SH-SY5Y (cell line): ENCODE data around the gene SND1.

Experiments
- GATA2 ChIP-seq: IDR thresholded peaks from 2 replicates; pipeline ENCODE4 v1.6.1; 2011; ENCODE audit warnings: mild to moderate bottlenecking, low read depth, low read length
- GATA3 ChIP-seq: IDR thresholded peaks from 2 replicates; pipeline ENCODE4 v1.6.1; 2011; ENCODE audit warnings: low read depth, mild to moderate bottlenecking, low read length, moderate library complexity

DNA sequence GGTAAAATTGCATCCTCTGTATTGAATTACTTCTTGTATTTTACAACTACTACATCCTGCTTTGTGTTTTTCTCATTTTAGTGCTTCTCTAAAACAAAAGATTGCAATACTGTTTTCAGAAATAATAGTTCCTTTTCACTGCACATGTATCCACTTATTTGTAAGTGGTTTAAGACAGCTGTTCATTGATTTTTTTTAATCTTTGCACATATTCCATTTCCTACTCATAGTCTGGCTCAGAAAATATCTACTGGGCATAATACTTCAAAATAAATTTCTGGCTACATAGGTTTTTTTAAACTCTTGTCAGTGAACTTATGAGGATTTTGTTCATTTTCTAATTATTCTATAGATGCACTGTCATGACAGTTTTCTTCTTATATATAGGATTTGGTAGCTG, 54.8 kb downstream of the SND1 start:
- TF ChIP-seq GATA2 (no peak), GATA3 (no peak)
